HUDEP-2 (cell line): ENCODE results near the gene CKB.
"Not testable (repeated sequence)": the region's sequence is repeated elsewhere in the genome, so short reads cannot be mapped to it uniquely, and the experiment has no call there.

Experiments used
- DNase-seq, 76 experiments: peaks; one replicate each; lab custom pipeline; 2025; ENCODE audit not compliant: unreplicated experiment in 76 of 76; lab: John Stamatoyannopoulos, UW

The CKB gene

DNA sequence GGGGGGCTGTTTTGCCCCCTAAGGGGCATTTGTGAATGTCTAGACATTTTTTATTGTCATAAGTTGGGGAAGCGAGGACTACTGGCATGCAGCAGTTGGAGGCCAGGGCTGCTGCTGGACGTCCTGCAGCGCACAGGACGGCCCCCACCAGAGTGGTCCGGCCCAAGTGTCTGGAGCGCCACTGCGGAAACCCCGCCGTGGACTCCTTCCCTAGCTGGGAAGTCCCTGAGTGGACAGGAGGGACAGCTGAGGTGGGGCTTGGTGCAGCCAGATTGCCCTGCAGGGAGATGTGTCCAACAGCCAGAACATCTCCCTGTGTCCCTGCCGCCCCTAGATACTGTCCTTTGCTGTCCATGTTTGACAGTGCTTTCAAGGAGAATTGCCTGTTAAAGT lies 5.5 kb downstream of the CKB start:
- DNase-seq, result no peak

DNA sequence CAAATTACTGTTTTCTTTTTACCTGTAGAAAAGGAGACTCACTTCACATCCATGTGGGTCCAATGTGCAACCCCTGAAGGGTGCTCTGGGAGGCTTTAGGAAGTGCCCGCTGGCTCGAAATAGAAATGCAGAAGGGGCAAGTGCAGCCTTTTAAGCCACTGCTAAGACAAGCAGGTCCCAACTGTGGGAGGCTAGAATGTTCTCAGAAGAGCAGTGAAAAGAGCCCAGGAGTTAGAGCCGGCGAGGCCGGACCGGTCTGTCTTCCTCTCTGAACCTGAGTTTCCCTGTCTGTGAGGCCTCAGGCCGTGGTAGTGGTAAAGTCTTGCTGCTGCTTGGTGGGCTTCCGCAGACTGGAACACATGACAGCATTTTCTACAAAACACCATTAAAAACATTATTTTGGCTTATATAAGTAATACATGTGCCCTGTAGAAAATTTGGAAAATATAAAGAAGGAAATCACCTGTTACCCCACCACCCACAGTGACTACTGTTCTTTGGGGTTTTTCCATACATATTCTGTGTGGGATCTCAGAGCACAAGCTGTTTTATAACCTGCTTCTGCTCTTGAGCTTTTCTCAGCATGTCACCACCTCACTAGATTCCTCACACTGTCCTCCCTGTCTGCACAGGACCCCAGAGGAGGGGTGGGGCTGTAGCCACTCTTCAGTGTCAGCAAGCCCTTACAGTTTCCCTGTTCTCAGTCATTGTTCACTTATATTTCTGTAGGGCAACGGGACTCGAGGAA lies 6.0 kb downstream of the CKB start:
- DNase-seq, result no peak

GRCh38 chr14:103514596-103515421 lies 7.8 kb downstream of the CKB start:
- DNase-seq, result no peak

DNA sequence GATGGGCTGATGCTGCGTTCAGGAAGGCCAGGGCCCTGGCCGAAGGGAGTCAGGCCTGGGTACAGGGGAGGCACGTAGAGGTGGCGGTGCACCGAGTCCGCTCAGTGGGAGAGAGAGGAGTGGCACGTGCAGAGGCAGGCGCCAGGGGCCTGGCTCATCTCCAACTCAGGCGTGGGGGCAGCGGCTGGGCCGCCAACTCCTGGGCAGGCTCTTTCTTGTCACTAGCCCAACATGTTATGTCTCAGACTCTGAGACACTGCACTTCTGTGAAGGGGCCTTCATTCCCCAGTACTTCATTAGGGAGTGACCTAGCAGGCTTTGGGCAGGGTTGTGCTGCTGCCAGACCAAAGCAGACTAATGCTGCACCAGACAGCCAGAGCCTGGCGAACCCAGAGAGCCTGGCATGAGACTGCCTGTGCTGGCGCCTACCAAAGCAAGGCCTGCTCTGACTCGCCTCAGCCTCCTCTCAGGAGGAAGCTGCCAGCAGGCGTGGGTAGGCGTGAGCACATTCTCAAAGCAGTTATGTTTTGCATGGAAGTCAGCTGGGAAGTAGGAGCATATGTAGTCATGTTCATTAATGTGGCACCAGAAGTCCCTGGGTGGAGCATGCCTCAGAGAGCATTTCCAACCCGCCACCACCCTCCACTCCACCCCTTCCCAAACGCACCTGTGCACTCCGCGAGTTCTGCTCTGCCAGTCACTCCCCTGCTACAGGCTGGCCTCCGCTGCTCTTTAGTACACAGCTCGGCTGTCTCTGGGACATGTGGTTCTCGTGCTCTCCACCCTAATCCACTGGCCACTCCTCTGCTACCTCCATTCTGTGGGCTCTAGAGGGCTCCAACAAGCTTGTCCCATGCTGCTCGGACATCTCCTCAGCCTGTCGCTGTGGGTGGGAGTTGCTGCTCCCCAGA lies 9.7 kb downstream of the CKB start:
- peak in 71 of 76 experiments; percentile 12 to 89 (median 68) for DNase-seq

- DNase-seq, result not testable (repeated sequence)
Observed at GRCh38 chr14:103512180-103512579, 10.4 kb downstream of the CKB start.

- DNase-seq, result no peak
Observed at GRCh38 chr14:103510724-103511693, 11.6 kb downstream of the CKB start.

- DNase-seq, result no peak
Observed at GRCh38 chr14:103509864-103510723, 12.5 kb downstream of the CKB start.

GRCh38 chr14:103508521-103509329 lies 13.9 kb downstream of the CKB start:
- no peak for DNase-seq

- DNase-seq, result no peak
Observed at GRCh38 chr14:103507751-103508150, 14.9 kb downstream of the CKB start.

- DNase-seq, result no peak
Observed at GRCh38 chr14:103504991-103505565, 17.6 kb downstream of the CKB start.

GRCh38 chr14:103503296-103503695 lies 19.3 kb downstream of the CKB start:
- DNase-seq, result no peak

DNA sequence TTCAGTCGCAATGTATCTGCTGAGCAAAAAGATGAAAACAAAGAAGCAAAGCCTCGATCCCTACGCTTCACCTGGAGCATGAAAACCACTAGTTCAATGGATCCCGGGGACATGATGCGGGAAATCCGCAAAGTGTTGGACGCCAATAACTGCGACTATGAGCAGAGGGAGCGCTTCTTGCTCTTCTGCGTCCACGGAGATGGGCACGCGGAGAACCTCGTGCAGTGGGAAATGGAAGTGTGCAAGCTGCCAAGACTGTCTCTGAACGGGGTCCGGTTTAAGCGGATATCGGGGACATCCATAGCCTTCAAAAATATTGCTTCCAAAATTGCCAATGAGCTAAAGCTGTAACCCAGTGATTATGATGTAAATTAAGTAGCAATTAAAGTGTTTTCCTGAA lies 19.8 kb downstream of the CKB start:
- no peak for DNase-seq

GRCh38 chr14:103501921-103502669 lies 20.5 kb downstream of the CKB start:
- DNase-seq, result no peak

DNA sequence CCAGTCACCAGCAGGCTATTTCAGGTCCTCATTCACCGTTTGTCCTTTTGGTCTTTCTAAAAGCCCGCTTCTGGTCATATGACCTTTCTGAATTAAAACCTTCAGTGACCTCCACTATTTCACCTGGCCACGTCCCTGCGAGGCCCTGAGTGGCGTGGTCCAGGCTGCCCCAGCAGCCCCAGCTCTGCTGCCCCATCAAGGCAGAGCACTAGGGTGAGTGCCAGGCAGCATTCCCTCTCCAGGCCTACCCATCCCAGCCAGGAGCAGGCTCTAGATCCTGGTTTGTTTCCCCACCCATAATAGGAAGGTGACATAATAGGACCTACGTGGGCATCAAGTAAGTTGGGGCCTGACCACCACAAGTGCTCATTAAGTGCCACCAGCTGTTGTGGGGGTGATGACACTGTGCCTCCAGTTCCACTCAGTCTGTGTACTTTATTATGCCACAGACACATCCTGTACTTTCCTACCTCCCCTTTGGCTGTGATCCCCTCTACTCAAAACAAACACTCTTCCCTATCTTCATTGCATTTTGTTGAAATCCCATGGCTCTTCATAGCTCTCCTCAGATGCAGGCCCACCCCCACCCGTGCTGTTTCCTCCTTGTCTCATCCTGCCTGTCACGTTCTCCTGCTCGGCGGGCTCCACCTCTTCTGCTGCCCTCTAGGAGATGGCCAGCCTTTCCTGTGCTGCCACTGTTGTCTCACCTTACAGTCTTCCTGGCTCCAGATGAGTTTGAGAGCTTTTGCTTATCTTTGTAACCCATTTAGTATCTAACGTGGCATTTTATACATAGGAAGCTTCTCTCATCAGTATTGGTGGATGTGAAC lies 21.4 kb downstream of the CKB start:
- DNase-seq, result no peak

DNA sequence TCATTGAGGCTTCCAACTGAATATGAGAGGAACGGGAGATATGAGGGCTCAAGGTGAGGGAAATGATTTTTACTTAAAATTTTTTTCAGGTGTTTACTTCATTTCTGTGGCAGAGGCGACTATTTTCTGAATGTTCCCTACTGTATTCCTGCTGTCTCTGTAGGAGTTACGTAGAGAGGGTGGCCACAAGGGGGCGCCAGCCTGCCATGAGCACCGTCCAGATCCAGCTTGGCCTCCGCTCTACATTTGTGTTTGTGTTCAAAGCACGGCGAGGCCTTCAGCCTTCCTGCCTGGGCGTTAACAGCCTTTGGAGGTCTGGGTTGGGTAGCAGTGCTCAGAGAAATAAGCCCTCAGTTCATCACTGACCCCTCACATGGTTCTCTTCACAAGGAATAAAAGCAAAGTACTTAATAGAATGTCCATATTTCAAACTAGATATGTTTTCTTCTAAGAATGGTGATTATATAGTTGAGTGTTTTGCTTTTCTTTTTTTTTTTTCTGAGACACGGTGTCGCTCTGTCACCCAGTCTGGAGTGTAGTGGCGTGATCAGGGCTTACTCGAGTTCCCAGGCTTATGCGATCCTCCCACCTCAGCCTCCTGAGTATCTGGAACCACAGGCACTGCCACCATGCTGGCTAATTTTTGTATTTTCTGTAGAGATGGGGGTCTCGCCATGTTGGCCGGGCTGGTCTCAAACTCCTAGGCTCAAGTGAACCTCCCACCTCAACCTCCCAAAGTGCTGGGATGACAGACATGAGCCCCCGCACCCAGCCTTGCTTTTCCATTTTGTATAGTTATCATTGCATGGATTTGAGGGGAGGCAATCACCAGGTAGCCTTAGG lies 22.3 kb downstream of the CKB start:
- peak in 71 of 76 experiments; percentile 7 to 84 (median 65) for DNase-seq
